ENCODE measurements around the gene LSAMP. TPM values are rescaled to one million over a fixed set of nuclear protein-coding genes. Genes with fewer than 3 reads are reported as not detected.

LSAMP gene
- total RNA-seq, 1 experiment from 2014 or later: 0.15 TPM

- POLR2A ChIA-PET (ENCODE audit: unreplicated experiment): interaction anchor here (0.6 kb wide), 1 partner anchor 93 kb away, joined by 3 read pairs; no protein-coding TSS in a partner anchor
- no peak overlapping the region for H2AFZ ChIP-seq (ENCODE audit: low read length)
- BruUV-seq (replicated peaks): no TSS peak
- H3K4me3 ChIP-seq (ENCODE audit: low read length): no peak overlapping the region
- H4K20me1 ChIP-seq (ENCODE audit: low read length): no peaks in the 10 kb centered on the region
- H3K4me1 ChIP-seq (ENCODE audit: insufficient read depth, low read length): peaks cover 29% of the 10 kb centered on the region
- H3K27me3 ChIP-seq (ENCODE audit: low read length): no peaks in the 10 kb centered on the region
- peak overlapping the region; percentile 16; the same call in 1 of the 2 replicates for H3K4me2 ChIP-seq (ENCODE audit: low read length)
- DNase-seq (peak; percentile 19), ATAC-seq (no peak)
- intact Hi-C loops (cut with micrococcal nuclease): loop anchor here (2.0 to 5.0 kb wide), 4 partner anchors 54 to 576 kb away; no protein-coding TSS in a partner anchor
- CTCF ChIA-PET: interaction anchor here (0.6 to 1.4 kb wide), 3 partner anchors 13 to 556 kb away, joined by 3 to 4 read pairs (median 3); no protein-coding TSS in a partner anchor
- TF ChIP-seq EZH2phosphoT487 (IDR thresholded peaks at IDR 0.05; ENCODE audit: borderline replicate concordance, low read length) (no peak), EZH2 (IDR thresholded peaks at IDR 0.05; ENCODE audit: low read length, unreplicated experiment) (no peak)
- no peaks in the 10 kb centered on the region for H3K36me3 ChIP-seq (ENCODE audit: low read depth, low read length)
- no peaks in the 10 kb centered on the region for H3F3A ChIP-seq (ENCODE audit: low read length, unreplicated experiment)
- H3K79me2 ChIP-seq (ENCODE audit: low read length): no peaks in the 10 kb centered on the region
- no peaks in the 10 kb centered on the region for H3K9me3 ChIP-seq (ENCODE audit: low read length)
- peak overlapping the region; percentile 48 for H3K27ac ChIP-seq (ENCODE audit: low read length)
- H3K9me2 ChIP-seq (replicated peaks; ENCODE audit: low read length): no peaks in the 10 kb centered on the region
- H3K9ac ChIP-seq (ENCODE audit: low read length): no peak overlapping the region
Measured at GRCh38 chr3:115823083-115823482, 622.2 kb downstream of the LSAMP start.

- no peaks in the 10 kb centered on the region for H4K20me1 ChIP-seq (ENCODE audit: low read length)
- ChIA-PET CTCF (interaction anchor here (0.6 to 1.4 kb wide), 4 partner anchors 14 to 556 kb away, joined by 3 to 4 read pairs (median 4); no protein-coding TSS in a partner anchor), POLR2A (ENCODE audit: unreplicated experiment) (interaction anchor here (0.6 kb wide), 1 partner anchor 94 kb away, joined by 3 read pairs; no protein-coding TSS in a partner anchor)
- H3K79me2 ChIP-seq (ENCODE audit: low read length): no peaks in the 10 kb centered on the region
- no peaks in the 10 kb centered on the region for H3F3A ChIP-seq (ENCODE audit: low read length, unreplicated experiment)
- H3K27me3 ChIP-seq (ENCODE audit: low read length): no peaks in the 10 kb centered on the region
- no peak overlapping the region for H3K9ac ChIP-seq (ENCODE audit: low read length)
- ATAC-seq: peak; percentile 88
- peaks cover 29% of the 10 kb centered on the region for H3K4me1 ChIP-seq (ENCODE audit: insufficient read depth, low read length)
- TF ChIP-seq EZH2phosphoT487 (IDR thresholded peaks at IDR 0.05; ENCODE audit: borderline replicate concordance, low read length): no peak
- TF ChIP-seq CTCF (conservative IDR thresholded peaks at IDR 0.05; ENCODE audit: low read depth, low read length): no peak
- no peak for TF ChIP-seq EZH2 (IDR thresholded peaks at IDR 0.05; ENCODE audit: low read length, unreplicated experiment)
- no TSS peak for BruUV-seq (replicated peaks)
- no peaks in the 10 kb centered on the region for H3K9me3 ChIP-seq (ENCODE audit: low read length)
- peak overlapping the region; percentile 62 for H3K27ac ChIP-seq (ENCODE audit: low read length)
- DNase-seq: peak; percentile 89
- H2AFZ ChIP-seq (ENCODE audit: low read length): no peak overlapping the region
- no peak overlapping the region for H3K4me3 ChIP-seq (ENCODE audit: low read length)
- intact Hi-C loops (cut with micrococcal nuclease): loop anchor here (2.0 to 5.0 kb wide), 4 partner anchors 54 to 575 kb away; no protein-coding TSS in a partner anchor
- no peaks in the 10 kb centered on the region for H3K36me3 ChIP-seq (ENCODE audit: low read depth, low read length)
- H3K9me2 ChIP-seq (replicated peaks; ENCODE audit: low read length): no peaks in the 10 kb centered on the region
- peak overlapping the region; percentile 16; the same call in 1 of the 2 replicates for H3K4me2 ChIP-seq (ENCODE audit: low read length)
Measured at GRCh38 chr3:115822579-115822978, 622.7 kb downstream of the LSAMP start.

- no peaks in the 10 kb centered on the region for H4K20me1 ChIP-seq (ENCODE audit: low read length)
- no peaks in the 10 kb centered on the region for H3F3A ChIP-seq (ENCODE audit: low read length, unreplicated experiment)
- no peaks in the 10 kb centered on the region for H3K36me3 ChIP-seq (ENCODE audit: low read depth, low read length)
- H3K9ac ChIP-seq (ENCODE audit: low read length): no peak overlapping the region
- ATAC-seq (peak; percentile 59), DNase-seq (peak; percentile 93)
- ChIA-PET CTCF (interaction anchor here (0.6 to 0.7 kb wide), 2 partner anchors 71 to 323 kb away, joined by 4 to 5 read pairs; no protein-coding TSS in a partner anchor), POLR2A (ENCODE audit: unreplicated experiment) (no interaction called here)
- no peak overlapping the region for H2AFZ ChIP-seq (ENCODE audit: low read length)
- H3K9me3 ChIP-seq (ENCODE audit: low read length): no peaks in the 10 kb centered on the region
- H3K4me1 ChIP-seq (ENCODE audit: insufficient read depth, low read length): peaks cover 24% of the 10 kb centered on the region
- H3K27me3 ChIP-seq (ENCODE audit: low read length): no peaks in the 10 kb centered on the region
- TF ChIP-seq EZH2 (IDR thresholded peaks at IDR 0.05; ENCODE audit: low read length, unreplicated experiment): no peak
- TF ChIP-seq CTCF (conservative IDR thresholded peaks at IDR 0.05; ENCODE audit: low read depth, low read length): peak; percentile 100
- TF ChIP-seq EZH2phosphoT487 (IDR thresholded peaks at IDR 0.05; ENCODE audit: borderline replicate concordance, low read length): no peak
- H3K4me2 ChIP-seq (ENCODE audit: low read length): no peak overlapping the region
- H3K9me2 ChIP-seq (replicated peaks; ENCODE audit: low read length): no peaks in the 10 kb centered on the region
- no TSS peak for BruUV-seq (replicated peaks)
- intact Hi-C loops (cut with micrococcal nuclease): loop anchor here (1.0 to 10.0 kb wide), 6 partner anchors 127 to 995 kb away; no protein-coding TSS in a partner anchor
- no peak overlapping the region for H3K4me3 ChIP-seq (ENCODE audit: low read length)
- no peak overlapping the region for H3K27ac ChIP-seq (ENCODE audit: low read length)
- no peaks in the 10 kb centered on the region for H3K79me2 ChIP-seq (ENCODE audit: low read length)
Measured at GRCh38 chr3:115819785-115820384, 625.4 kb downstream of the LSAMP start.

Data from PC-3 (cell line).